H1 (cell line): ENCODE data around the gene JAKMIP2. TPM values are rescaled to one million over a fixed set of nuclear protein-coding genes. Genes with fewer than 3 reads are reported as not detected.

Experiments
- CTCF ChIA-PET: fragments of 300-600 bp; sonication (Branson Sonifier 250); formaldehyde crosslinking; loops from one replicate; lab custom pipeline; 2021; ENCODE audit not compliant: partially characterized antibody; lab: Charles Lee
- POLR2A ChIA-PET: fragments of 300-600 bp; sonication (Branson Sonifier 250); formaldehyde crosslinking; loops from one replicate; lab custom pipeline; 2021; ENCODE audit warnings: inconsistent platforms; ENCODE audit not compliant: partially characterized antibody; lab: Charles Lee
- DNase-seq, 2 experiments: peaks; one replicate each; pipeline versions ENCODE4 v3.0.0 to v3.0.0-alpha.2; 2010 to 2022; ENCODE audit warnings: low spot score in 2 of 2, low read depth in 1 of 2, mixed read lengths in 1 of 2
- FAIRE-seq: peaks from 2 replicates; lab custom pipeline; 2011; peaks lifted over from hg19 to GRCh38; lab: Jason Lieb, UNC
- H2AFZ ChIP-seq: 2 replicates; pipeline ENCODE4 v1.8.1; 2012; ENCODE audit warnings: low read length, inconsistent platforms
- H2AK5ac ChIP-seq: 2 replicates; pipeline ENCODE4 v1.6.1; 2013; ENCODE audit warnings: low read depth, low read length
- H2BK120ac ChIP-seq: replicated peaks from 2 replicates; pipeline ENCODE3; 2013; ENCODE audit warnings: low read depth, low read length, inconsistent platforms
- H2BK12ac ChIP-seq: 2 replicates; pipeline ENCODE4 v1.6.1; 2013; ENCODE audit warnings: low read depth, low read length
- H2BK15ac ChIP-seq: 2 replicates; pipeline ENCODE4 v1.6.1; 2013; ENCODE audit warnings: low read length
- H2BK20ac ChIP-seq: 2 replicates; pipeline ENCODE4 v1.6.1; 2013; ENCODE audit warnings: low read length
- H2BK5ac ChIP-seq: 2 replicates; pipeline ENCODE4 v1.6.1; 2013; ENCODE audit warnings: low read depth, low read length
- H3K14ac ChIP-seq: 2 replicates; pipeline ENCODE4 v1.6.1; 2013; ENCODE audit warnings: inconsistent platforms; ENCODE audit not compliant: insufficient read length
- H3K18ac ChIP-seq: 2 replicates; pipeline ENCODE4 v1.6.1; 2013; ENCODE audit warnings: low read length; ENCODE audit errors: extremely low read depth
- H3K23ac ChIP-seq: 2 replicates; pipeline ENCODE4 v1.6.1; 2013; ENCODE audit warnings: inconsistent platforms; ENCODE audit not compliant: insufficient read length
- H3K23me2 ChIP-seq: 2 replicates; pipeline ENCODE4 v1.6.1; 2013; ENCODE audit warnings: low read depth, low read length
- H3K27ac ChIP-seq: 2 replicates; pipeline ENCODE4 v1.6.1; 2011; ENCODE audit warnings: low read depth, low read length, inconsistent platforms
- H3K27me3 ChIP-seq, 4 experiments: replicated peaks in 1 of 4; 1 replicate in 1 of 4; 2 replicates in 3 of 4; pipeline versions ENCODE4 v1.6.1 to v1.8.1; 2011 to 2013; ENCODE audit warnings: low read length in 3 of 4, mild to moderate bottlenecking in 3 of 4, inconsistent platforms in 2 of 4, mixed read lengths in 2 of 4, moderate library complexity in 1 of 4; ENCODE audit not compliant: control insufficient read depth in 3 of 4, insufficient read depth in 3 of 4; ENCODE audit errors: extremely low read depth in 1 of 4
- H3K36me3 ChIP-seq, 4 experiments: 2 replicates each; pipeline versions ENCODE4 v1.6.1 to v1.8.1; 2011 to 2013; ENCODE audit warnings: mild to moderate bottlenecking in 4 of 4, low read length in 3 of 4, moderate library complexity in 2 of 4, control low read depth in 1 of 4, inconsistent platforms in 1 of 4; ENCODE audit not compliant: insufficient read depth in 4 of 4, control insufficient read depth in 2 of 4
- H3K4ac ChIP-seq: replicated peaks from 2 replicates; pipeline ENCODE3; 2013; ENCODE audit warnings: low read length, low read depth, mixed read lengths, inconsistent platforms; ENCODE audit not compliant: insufficient read length
- H3K4me1 ChIP-seq, 4 experiments: replicated peaks in 1 of 4; 1 replicate in 1 of 4; 2 replicates in 3 of 4; pipeline versions ENCODE4 v1.6.1 to v1.8.1; 2011 to 2013; ENCODE audit warnings: low read length in 3 of 4, inconsistent platforms in 2 of 4, mixed read lengths in 1 of 4; ENCODE audit not compliant: insufficient read depth in 4 of 4, control insufficient read depth in 3 of 4
- H3K4me2 ChIP-seq, 2 experiments: 2 replicates each; pipeline versions ENCODE4 v1.6.1 to v1.8.1; 2011 to 2013; ENCODE audit warnings: low read depth in 2 of 2, low read length in 2 of 2, control low read depth in 1 of 2, inconsistent platforms in 1 of 2, mild to moderate bottlenecking in 1 of 2; ENCODE audit not compliant: insufficient read depth in 1 of 2
- H3K4me3 ChIP-seq, 4 experiments: fragments of 200-600, 300-600 bp in 1 of 4; sonication (generic), shearing (Covaris generic), sonication (Bioruptor Twin) in 1 of 4; 2 replicates each; pipeline versions ENCODE4 v1.5.1 to v1.8.1; 2011 to 2016; ENCODE audit warnings: low read length in 4 of 4, low read depth in 3 of 4, control low read depth in 2 of 4, inconsistent platforms in 2 of 4, mild to moderate bottlenecking in 2 of 4, mixed read lengths in 1 of 4, moderate library complexity in 1 of 4; ENCODE audit not compliant: insufficient read depth in 2 of 4; ENCODE audit errors: extremely low read depth in 1 of 4
- H3K56ac ChIP-seq: replicated peaks from 2 replicates; pipeline ENCODE3; 2013; ENCODE audit warnings: low read depth, mild to moderate bottlenecking, mixed read lengths, low read length, inconsistent platforms; ENCODE audit not compliant: insufficient read length
- H3K79me1 ChIP-seq: 2 replicates; pipeline ENCODE4 v1.6.1; 2013; ENCODE audit warnings: low read depth, low read length, control low read depth
- H3K79me2 ChIP-seq, 2 experiments: 2 replicates each; pipeline versions ENCODE4 v1.6.1 to v1.8.1; 2012 to 2013; ENCODE audit warnings: low read length in 2 of 2, mild to moderate bottlenecking in 2 of 2, inconsistent platforms in 1 of 2; ENCODE audit not compliant: insufficient read depth in 2 of 2, control insufficient read depth in 1 of 2
- H3K9ac ChIP-seq, 4 experiments: replicated peaks in 1 of 4; 1 replicate in 1 of 4; 2 replicates in 3 of 4; pipeline versions ENCODE4 v1.6.1 to v1.8.1; 2011 to 2013; ENCODE audit warnings: low read depth in 3 of 4, low read length in 3 of 4, control low read depth in 2 of 4, mild to moderate bottlenecking in 2 of 4, moderate library complexity in 2 of 4, inconsistent platforms in 1 of 4; ENCODE audit errors: extremely low read depth in 1 of 4
- H3K9me3 ChIP-seq, 2 experiments: 2 replicates each; pipeline versions ENCODE4 v1.6.1 to v1.8.1; 2012 to 2013; ENCODE audit warnings: mild to moderate bottlenecking in 2 of 2, moderate library complexity in 2 of 2, control low read depth in 1 of 2, inconsistent platforms in 1 of 2, low read depth in 1 of 2, low read length in 1 of 2, mixed read lengths in 1 of 2; ENCODE audit not compliant: insufficient read depth in 2 of 2
- H4K20me1 ChIP-seq, 2 experiments: replicated peaks in 1 of 2; 2 replicates each; pipeline versions ENCODE3 to v1.8.1; 2011 to 2013; ENCODE audit warnings: inconsistent platforms in 2 of 2, low read length in 2 of 2, mild to moderate bottlenecking in 1 of 2; ENCODE audit not compliant: insufficient read depth in 2 of 2, control insufficient read depth in 1 of 2
- H4K5ac ChIP-seq: 2 replicates; pipeline ENCODE4 v1.6.1; 2013; ENCODE audit warnings: low read length, low read depth, mixed read lengths, inconsistent platforms; ENCODE audit not compliant: insufficient read length
- H4K8ac ChIP-seq: 2 replicates; pipeline ENCODE4 v1.8.0; 2013; ENCODE audit warnings: mild to moderate bottlenecking, moderate library complexity, low read length, inconsistent platforms; ENCODE audit not compliant: insufficient read depth; ENCODE audit errors: extremely low read depth
- H4K91ac ChIP-seq: replicated peaks from 2 replicates; pipeline ENCODE3; 2013; ENCODE audit warnings: low read length, mixed read lengths, inconsistent platforms; ENCODE audit not compliant: insufficient read length
- CHD1 ChIP-seq: IDR thresholded peaks from 2 replicates; pipeline ENCODE4 v1.6.1; 2012; ENCODE audit warnings: low read depth, low read length, improper control_type of control experiment
- HDAC6 ChIP-seq: IDR thresholded peaks from one replicate; pipeline ENCODE4 v1.7.1; 2012; ENCODE audit warnings: low read depth, mild to moderate bottlenecking, inconsistent platforms, low read length, moderate library complexity
- RAD21 ChIP-seq, 2 experiments: IDR thresholded peaks in 1 of 2; conservative IDR thresholded peaks in 1 of 2; 2 replicates each; pipeline ENCODE4 v1.6.1; 2011; ENCODE audit warnings: low read depth in 2 of 2, low read length in 2 of 2, improper control_type of control experiment in 1 of 2, inconsistent platforms in 1 of 2, mild to moderate bottlenecking in 1 of 2, moderate library complexity in 1 of 2
- SUZ12 ChIP-seq: fragments of 200-600 bp; sonication (generic); IDR thresholded peaks from 2 replicates; pipeline ENCODE4 v1.6.1; 2012; ENCODE audit warnings: mild to moderate bottlenecking, inconsistent platforms, low read length, moderate library complexity, mixed read lengths
- TAF7 ChIP-seq: optimal IDR thresholded peaks from 2 replicates; pipeline ENCODE3; 2011; ENCODE audit warnings: low read depth, mild to moderate bottlenecking, inconsistent platforms, low read length, moderate library complexity, borderline replicate concordance
- TEAD4 ChIP-seq: IDR thresholded peaks from 2 replicates; pipeline ENCODE4 v1.6.1; 2012; ENCODE audit warnings: low read depth, low read length, inconsistent platforms, mixed read lengths
- WGBS, 2 experiments: shearing (Covaris generic) in 1 of 2; methylation state at CpG; one replicate each; pipeline versions ENCODE4 v1.1.6 to v1.1.7; 2013 to 2015; ENCODE audit warnings: low lambda C conversion rate in 2 of 2, mixed read lengths in 2 of 2, inconsistent platforms in 1 of 2, low coverage in 1 of 2, missing lambda C conversion rate in 1 of 2; ENCODE audit not compliant: insufficient replicate concordance in 2 of 2, insufficient coverage in 1 of 2, insufficient read length in 1 of 2; ENCODE audit errors: extremely low coverage in 1 of 2, missing lambda C conversion rate in 1 of 2; 5-methylcytosine and 5-hydroxymethylcytosine counted together
- polyA plus RNA-seq, 7 experiments: library from polyadenylated mRNA; depleted of rRNA in 3 of 7; stranded (reverse) in 5 of 7; unstranded in 2 of 7; fragments of >200 nt in 5 of 7; fragments of 200-250 nt in 2 of 7; gene quantifications; 1 replicate in 5 of 7; 2 replicates in 1 of 7; 4 replicates in 1 of 7; pipeline versions ENCODE4 v1.2.1 to v1.2.3, GENCODE V29; 2011 to 2013; ENCODE audit warnings: missing spikeins in 2 of 7, mixed read lengths in 2 of 7
- total RNA-seq: library from RNA; stranded (reverse); fragmentation: NEBNext Ultra II Directional; extraction: Animal tissue kit (Norgen Biotek cat#: 25700); gene quantifications from 2 replicates; pipeline ENCODE4 v1.2.1, GENCODE V29; 2021
- TF ChIP-seq, protein P1 (sequence below): IDR thresholded peaks from 2 replicates; pipeline ENCODE4 v1.6.1; 2012; ENCODE audit warnings: low read length, inconsistent platforms
- TF ChIP-seq, protein P2 (sequence below): IDR thresholded peaks from 2 replicates; pipeline ENCODE4 v1.6.1; 2011; ENCODE audit warnings: low read length, improper control_type of control experiment

JAKMIP2 gene
- total and polyA plus RNA-seq, 2 of the 8 experiments (the other 6 are each of a cell fraction or from before 2014, with no cell fraction given): 2.4 to 13.6 TPM

DNA sequence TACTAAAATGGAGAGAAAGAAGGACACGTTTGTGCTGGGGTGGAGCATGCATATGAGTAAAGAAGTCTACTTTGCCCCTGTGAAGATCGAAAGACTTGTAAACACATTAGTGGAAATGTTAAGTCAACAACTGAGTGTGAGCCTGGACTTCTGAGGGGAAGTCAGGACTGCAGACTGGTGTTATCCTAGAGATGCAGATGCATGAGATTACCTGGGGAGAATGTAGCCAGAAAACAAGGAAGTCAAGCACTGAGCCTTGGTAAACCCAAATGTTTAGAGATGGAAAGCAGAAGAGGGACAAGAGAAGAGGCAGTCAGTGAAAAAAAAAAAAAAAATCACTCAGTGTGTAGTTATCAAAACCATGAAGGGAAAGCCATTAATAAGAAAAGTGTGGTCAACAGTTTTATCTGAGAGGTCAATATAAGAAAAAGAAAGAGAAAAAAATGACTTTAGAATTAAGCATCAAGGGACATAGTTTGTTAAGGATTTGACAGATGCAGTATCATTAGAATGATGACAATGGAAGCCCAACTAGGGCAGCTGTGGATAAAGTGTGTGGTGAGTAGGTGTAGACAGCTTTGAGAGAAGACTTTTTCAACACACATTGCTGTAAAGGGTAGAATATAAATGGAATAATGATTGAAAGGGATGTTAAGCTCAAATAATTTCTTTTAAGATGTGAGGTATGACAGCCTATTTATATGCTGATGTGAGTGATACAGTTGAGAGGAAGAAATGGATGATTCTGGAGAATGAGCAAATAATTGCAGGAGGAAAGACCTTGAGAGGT, 22.2 kb downstream of the JAKMIP2 start:
- Histone ChIP-seq H2BK12ac (no peak overlapping the region), H3K56ac (no peak overlapping the region), H3K4me1 (peaks cover 0 to 10% (median 6%) of the 10 kb centered on the region in 4 experiments; a peak in 5 of 7 replicates), H3K9ac (no peak overlapping the region), H2BK20ac (peak overlapping the region; percentile 91), H3K14ac (no peak overlapping the region), H3K4me2 (no peak overlapping the region), H2BK5ac (no peak overlapping the region), H2BK15ac (no peak overlapping the region), H3K23ac (no peak overlapping the region), H3K79me2 (peaks cover 0 to 11% of the 10 kb centered on the region in 2 experiments; a peak in 1 of 4 replicates), H4K91ac (no peak overlapping the region), H4K5ac (no peak overlapping the region), H2AK5ac (no peak overlapping the region; the same call in 1 of the 2 replicates), H3K27me3 (peaks cover 0 to 1% (median 0%) of the 10 kb centered on the region in 4 experiments; a peak in 1 of 7 replicates), H3K23me2 (no peaks in the 10 kb centered on the region), H2AFZ (no peak overlapping the region), H4K8ac (no peak overlapping the region), H3K4ac (no peak overlapping the region), H3K9me3 (no peaks in the 10 kb centered on the region), H4K20me1 (no peaks in the 10 kb centered on the region), H3K79me1 (0 out of 2 replicates have a peak, but pooled peaks cover 2% of the 10 kb centered on the region), H3K27ac (no peak overlapping the region), H3K18ac (no peak overlapping the region), H3K36me3 (no peaks in the 10 kb centered on the region), H3K4me3 (no peak overlapping the region), H2BK120ac (no peak overlapping the region)
- FAIRE-seq: peak; percentile 32
- ChIA-PET CTCF (interaction anchor here (1.0 to 1.7 kb wide), 3 partner anchors 12 to 19 kb away, joined by 3 to 4 read pairs (median 3); no protein-coding TSS in a partner anchor), POLR2A (interaction anchor here (0.5 to 1.1 kb wide), 2 partner anchors 12 to 109 kb away, joined by 3 to 4 read pairs; no protein-coding TSS in a partner anchor)
- DNase-seq: no peak
- 58% methylated on average over 2 of the region's 2 CpGs; no CpG with 5 or more reads in 1 of the 2 experiments for WGBS, 2 experiments
- TF ChIP-seq SUZ12: no peak
- no peak for TF ChIP-seq TEAD4
- no peak for TF ChIP-seq RAD21 (IDR thresholded peaks at IDR 0.05 in 1 of 2, conservative IDR thresholded peaks at IDR 0.05 in 1 of 2; ENCODE audit: low read depth in 2 of 2, low read length in 2 of 2)
- TF ChIP-seq, protein P1, sequence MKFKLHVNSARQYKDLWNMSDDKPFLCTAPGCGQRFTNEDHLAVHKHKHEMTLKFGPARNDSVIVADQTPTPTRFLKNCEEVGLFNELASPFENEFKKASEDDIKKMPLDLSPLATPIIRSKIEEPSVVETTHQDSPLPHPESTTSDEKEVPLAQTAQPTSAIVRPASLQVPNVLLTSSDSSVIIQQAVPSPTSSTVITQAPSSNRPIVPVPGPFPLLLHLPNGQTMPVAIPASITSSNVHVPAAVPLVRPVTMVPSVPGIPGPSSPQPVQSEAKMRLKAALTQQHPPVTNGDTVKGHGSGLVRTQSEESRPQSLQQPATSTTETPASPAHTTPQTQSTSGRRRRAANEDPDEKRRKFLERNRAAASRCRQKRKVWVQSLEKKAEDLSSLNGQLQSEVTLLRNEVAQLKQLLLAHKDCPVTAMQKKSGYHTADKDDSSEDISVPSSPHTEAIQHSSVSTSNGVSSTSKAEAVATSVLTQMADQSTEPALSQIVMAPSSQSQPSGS: no peak
- TF ChIP-seq, protein P2, sequence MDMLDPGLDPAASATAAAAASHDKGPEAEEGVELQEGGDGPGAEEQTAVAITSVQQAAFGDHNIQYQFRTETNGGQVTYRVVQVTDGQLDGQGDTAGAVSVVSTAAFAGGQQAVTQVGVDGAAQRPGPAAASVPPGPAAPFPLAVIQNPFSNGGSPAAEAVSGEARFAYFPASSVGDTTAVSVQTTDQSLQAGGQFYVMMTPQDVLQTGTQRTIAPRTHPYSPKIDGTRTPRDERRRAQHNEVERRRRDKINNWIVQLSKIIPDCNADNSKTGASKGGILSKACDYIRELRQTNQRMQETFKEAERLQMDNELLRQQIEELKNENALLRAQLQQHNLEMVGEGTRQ: no peak
- TF ChIP-seq HDAC6: no peak
- no peak for TF ChIP-seq TAF7
- TF ChIP-seq CHD1: no peak
